ENCODE measurements around the gene ENAH. TPM values are rescaled to one million over a fixed set of nuclear protein-coding genes. Genes with fewer than 3 reads are reported as not detected.

ENAH gene
- total and polyA plus RNA-seq, 2 experiments from 2014 or later = 109 to 184 TPM

- no peak for TF ChIP-seq ZNF462 (CRISPR knock-in tag; IDR thresholded peaks at IDR 0.05)
- no peak for TF ChIP-seq STAT1 (IDR thresholded peaks at IDR 0.05; ENCODE audit: unreplicated experiment)
- TF ChIP-seq POLR2AphosphoS5 (IDR thresholded peaks at IDR 0.05; ENCODE audit: low read depth) = no peak; the same call in 1 of the 2 replicates
- TF ChIP-seq ZNF114 (CRISPR knock-in tag; IDR thresholded peaks at IDR 0.05) = no peak
- TF ChIP-seq REST (IDR thresholded peaks at IDR 0.05; ENCODE audit: unreplicated experiment) = no peak
- no peak for TF ChIP-seq JUNB (IDR thresholded peaks at IDR 0.05; ENCODE audit: unreplicated experiment)
- TF ChIP-seq CREB1 (CRISPR knock-in tag; IDR thresholded peaks at IDR 0.05; ENCODE audit: low read depth) = no peak
- TF ChIP-seq ETS1 (IDR thresholded peaks at IDR 0.05) = no peak
- TF ChIP-seq CTCF (conservative IDR thresholded peaks at IDR 0.05; ENCODE audit: low read depth in 2 of 2) = no peak
- TF ChIP-seq ZNF331 (CRISPR knock-in tag; IDR thresholded peaks at IDR 0.05; ENCODE audit: low read depth) = no peak
- Mint-ChIP-seq H3K36me3 (ENCODE audit: low read depth) (peaks cover 3% of the 10 kb centered on the region; the same call in 2 of the 3 replicates), H3K27me3 (ENCODE audit: insufficient read depth, low read depth, poor library complexity) (peaks cover 7% of the 10 kb centered on the region), H3K27ac (no peak overlapping the region; the same call in 1 of the 2 replicates), H3K4me1 (peaks cover 14% of the 10 kb centered on the region), H3K9me3 (no peaks in the 10 kb centered on the region), H3K4me3 (no peak overlapping the region)
- Histone ChIP-seq H3K4me1 (ENCODE audit: insufficient read depth) (no peaks in the 10 kb centered on the region; the same call in 1 of the 2 replicates), H3K27ac (ENCODE audit: low read depth) (peak overlapping the region; percentile 14; the same call in 1 of the 2 replicates), H3K4me3 (no peak overlapping the region), H4K20me1 (replicated peaks; ENCODE audit: insufficient read depth) (no peaks in the 10 kb centered on the region), H3F3A (replicated peaks; ENCODE audit: low read depth) (no peaks in the 10 kb centered on the region), H3K9me2 (ENCODE audit: insufficient read depth) (no peaks in the 10 kb centered on the region), H3K36me3 (ENCODE audit: insufficient read depth) (no peaks in the 10 kb centered on the region), H2AFZ (no peak overlapping the region), H3K4me2 (no peak overlapping the region), H3K79me2 (replicated peaks; ENCODE audit: insufficient read depth) (no peaks in the 10 kb centered on the region), H3K27me3 (ENCODE audit: insufficient read depth) (no peaks in the 10 kb centered on the region)
- no peak for ATAC-seq
- DNase-seq (ENCODE audit: low spot score) = no peak
Measured at GRCh38 chr1:225488676-225489075, 164.2 kb downstream of the ENAH start.
